Measurements from ENCODE around the gene NUP85.
"Not testable (repeated sequence)": the region's sequence is repeated elsewhere in the genome, so short reads cannot be mapped to it uniquely, and the experiment has no call there.

The NUP85 gene

DNA sequence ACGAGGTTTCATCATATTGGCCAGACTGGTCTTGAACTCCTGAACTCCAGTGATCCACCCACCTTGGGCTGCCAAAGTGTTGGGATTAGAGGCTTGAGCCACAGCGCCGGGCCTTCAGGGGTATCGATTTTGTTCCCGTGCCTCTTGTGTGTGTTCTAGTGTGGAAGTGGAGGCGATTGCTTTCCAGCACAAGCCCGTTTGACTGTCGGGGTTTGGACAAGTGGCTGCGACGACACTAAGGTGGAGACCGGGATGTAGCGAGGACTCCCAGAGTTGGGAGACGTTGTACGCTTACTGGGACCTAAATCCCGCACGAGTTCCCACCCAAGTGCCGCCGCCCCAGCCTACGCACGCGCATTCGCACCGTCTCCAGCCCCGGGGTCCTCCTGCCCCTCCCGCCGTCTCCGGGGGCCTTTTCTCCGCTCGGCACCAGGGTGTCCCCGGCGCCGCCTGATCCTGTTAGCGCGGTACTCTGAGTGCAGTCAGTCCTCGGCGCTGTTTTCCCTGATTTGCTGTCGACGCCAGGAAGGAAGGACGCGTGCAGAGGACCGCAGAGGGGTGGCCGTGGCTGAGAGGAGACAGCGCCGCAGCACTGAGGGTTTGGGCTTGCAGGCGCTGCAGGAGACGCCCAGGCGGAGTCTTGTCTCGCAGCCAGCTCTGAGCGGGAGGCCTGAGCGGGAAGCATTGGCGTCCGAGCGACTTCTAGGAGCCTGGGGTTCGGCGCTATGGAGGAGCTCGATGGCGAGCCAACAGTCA lies at the start of gene NUP85:
Gene NUP85 (plus strand): TSS at position 643 of the 756 bp plus-strand sequence. CDS start 83 bp downstream, at position 726.
- DNase-seq, result peak; percentile 79

DNA sequence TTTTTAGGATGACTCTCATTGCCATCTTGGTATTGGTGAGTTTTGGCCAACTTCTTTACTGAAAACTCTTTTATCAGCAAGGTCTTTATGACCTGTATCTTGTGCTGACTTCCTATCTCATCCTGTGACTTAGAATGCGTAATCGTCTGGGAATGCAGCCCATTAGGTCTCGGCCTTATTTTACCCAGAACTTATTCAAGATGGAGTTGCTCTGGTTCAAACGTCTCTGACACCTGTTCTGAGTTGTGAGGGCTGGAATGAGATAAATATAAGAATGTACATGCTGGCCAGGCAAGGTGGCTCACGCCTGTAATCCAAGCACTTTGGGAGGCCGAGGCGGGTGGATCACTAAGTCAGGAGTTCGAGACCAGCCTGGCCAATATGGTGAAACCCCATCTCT lies 47.0 kb upstream of the NUP85 start:
- not testable (repeated sequence) for DNase-seq

- DNase-seq, result no peak
These were observed 46.1 kb upstream of the NUP85 start for GRCh38 chr17:75159196-75160031.

- no peak for DNase-seq
These were observed 45.3 kb upstream of the NUP85 start for GRCh38 chr17:75160211-75160610.

- DNase-seq, result no peak
These were observed 42.4 kb upstream of the NUP85 start for GRCh38 chr17:75163074-75163473.

GRCh38 chr17:75164606-75165005 lies 40.9 kb upstream of the NUP85 start:
- not testable (repeated sequence) for DNase-seq

GRCh38 chr17:75168998-75169397 lies 36.5 kb upstream of the NUP85 start:
- DNase-seq, result no peak

DNA sequence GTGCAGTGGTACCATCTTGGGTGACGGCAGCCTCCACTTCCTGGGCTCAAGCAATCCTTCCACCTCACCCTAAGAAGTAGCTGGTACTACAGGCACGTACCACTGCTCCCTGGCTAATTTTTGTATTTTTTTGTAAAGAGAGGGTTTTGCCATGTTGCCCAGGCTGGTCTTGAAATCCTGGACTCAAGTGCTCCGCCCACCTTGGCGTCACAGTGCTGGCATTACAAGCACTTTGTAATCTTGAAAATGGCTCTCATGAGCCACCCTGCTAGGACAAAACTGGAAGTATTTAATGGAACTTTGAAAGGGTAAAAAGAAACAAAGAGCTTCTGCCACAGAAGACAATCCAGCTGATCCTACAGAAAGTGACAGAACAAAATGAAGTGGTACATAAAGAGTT lies 32.0 kb upstream of the NUP85 start:
- no peak for DNase-seq

DNA sequence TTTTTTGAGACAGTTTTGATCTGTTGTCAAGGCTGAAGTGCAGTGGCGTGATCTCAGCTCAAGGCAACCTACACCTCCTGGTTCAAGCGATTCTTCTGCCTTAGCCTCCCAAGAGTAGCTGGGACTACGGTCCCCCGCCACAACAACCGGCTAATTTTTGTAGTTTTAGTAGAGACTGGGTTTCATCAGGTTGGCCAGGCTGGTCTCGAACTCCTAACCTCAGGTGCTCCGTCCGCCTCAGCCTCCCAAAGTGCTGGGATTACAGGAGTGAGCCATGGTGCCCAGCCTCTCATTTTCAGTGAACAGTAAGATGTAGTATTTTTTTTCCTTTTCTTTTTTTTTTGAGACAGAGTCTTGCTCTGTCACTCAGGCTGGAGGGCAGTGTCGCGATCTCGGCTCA lies 30.5 kb upstream of the NUP85 start:
- no peak for DNase-seq

GRCh38 chr17:75176625-75177024 lies 28.9 kb upstream of the NUP85 start:
- no peak for DNase-seq

DNA sequence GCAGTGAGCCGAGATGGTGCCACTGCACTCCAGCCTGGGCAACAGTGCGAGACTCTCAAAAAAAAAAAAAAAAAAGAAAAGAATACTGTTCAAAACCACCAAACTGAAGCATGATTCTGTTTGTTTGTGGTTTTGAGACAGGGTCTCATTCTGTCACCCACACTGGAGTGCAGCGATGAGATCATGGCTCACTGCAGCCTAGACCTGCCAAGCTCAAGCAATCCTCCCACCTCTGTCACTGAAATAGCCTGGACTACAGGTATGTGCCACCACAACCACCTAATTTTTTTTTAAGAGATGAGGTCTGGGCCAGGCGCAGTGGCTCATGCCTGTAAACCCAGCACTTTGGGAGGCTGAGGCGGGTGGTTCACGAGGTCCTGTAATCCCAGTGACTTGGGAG lies 27.0 kb upstream of the NUP85 start:
- DNase-seq, result no peak

DNA sequence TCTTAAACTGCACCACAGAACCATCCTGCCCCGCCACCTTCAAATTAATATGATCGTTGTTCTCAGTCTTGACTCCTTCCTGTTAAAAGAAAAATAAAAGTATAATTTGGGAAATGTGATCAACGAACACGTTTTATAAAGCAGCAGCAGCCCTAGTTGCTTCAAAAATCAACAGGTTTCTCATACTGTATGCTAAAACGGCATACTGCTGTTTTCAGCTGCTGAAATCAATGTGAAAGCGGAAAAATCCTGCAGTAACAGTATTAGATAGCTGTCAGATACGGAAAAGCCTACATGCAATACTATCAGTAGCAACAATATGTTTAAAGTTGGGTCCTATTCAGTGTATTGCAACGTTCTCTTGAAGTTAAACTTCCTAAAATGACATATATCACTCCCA lies 24.4 kb upstream of the NUP85 start:
- no peak for DNase-seq

DNA sequence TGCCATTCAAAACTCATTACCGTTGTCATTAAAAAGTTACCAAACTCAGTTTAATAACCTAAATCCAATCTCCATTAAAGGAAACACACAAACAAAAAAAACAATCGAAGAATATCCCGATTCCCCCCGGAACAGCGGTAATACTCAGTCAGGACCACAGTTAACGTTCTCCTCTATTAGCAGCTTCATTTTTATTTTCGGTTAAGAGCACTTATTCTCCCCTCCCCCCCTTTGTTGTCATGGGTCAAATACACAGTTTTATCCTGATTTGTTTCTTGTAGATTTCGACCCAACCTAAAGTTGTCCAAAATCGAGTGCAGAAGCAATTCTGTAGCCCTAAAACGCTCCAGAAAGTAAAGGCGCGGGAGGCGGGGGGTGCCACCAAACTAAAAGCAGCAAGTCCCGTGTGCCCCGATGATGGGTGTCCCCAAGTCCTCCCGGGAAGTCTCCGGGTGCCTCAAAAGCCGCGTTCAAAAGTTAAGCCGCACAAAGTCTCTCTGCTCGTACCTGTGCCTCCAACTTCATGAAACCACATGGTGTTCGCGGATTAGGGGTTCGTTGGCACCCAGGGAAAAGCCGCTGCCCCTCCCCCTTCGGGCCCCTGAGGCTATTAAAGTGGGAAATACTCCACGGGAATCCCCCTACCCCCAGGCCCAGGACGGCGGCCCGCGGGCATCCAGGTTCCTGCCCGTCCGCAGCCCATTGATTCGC lies 23.7 kb upstream of the NUP85 start:
- DNase-seq, result no peak

DNA sequence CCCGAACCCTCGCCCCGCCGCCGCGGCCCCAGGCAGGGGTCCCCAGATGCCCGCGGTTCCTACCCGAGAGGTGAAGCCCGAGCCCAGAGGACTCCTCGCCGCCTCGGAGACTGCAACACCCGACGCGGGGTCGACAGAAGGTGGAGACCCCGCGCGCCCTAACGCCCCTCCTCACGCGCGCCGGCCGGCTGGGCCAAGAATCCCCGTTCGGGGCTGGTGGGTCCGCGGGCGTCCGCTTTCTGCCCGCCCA lies 23.2 kb upstream of the NUP85 start:
- no peak for DNase-seq

DNA sequence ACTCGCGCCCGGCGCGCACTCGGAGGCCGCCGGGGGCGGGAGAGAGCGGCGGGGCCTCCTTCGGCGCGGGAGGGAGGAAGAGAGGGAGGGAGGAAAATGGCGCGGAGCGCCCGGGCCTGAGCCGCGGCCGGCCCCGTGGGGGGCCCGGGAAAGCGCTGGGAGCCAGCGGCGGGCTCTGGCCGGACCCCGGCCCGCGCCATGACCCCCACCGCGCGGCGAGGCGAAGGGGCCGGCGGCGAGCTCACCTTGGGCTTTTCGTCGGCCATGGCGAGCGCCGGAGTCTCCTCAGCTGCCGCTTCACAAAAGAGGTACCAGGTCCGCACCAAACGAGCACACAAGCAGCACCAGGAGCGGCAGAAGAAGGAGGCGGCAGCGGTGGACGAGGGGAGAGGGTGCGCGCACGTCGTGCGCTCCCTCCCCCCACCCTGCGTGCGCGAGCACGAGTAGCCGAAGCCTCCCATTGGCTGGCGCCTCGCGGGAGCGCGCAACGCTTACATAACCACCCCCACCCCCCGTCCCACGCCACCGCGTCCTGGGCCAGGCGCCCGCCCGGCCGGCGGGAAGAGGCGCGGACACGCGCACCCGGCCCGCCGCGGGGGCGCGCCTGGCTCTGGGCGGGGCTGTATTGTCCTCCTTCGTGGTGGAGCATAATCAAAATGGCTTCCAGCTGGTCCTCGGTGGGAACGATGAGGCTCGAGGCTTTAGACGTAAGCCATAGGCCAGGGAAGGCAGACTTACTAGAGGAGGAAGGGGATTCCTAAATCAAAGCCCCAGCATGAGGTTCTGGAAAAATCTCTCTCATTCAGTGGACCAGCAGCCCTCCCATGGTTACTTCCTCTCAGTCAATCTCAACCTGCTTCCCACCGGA lies 22.7 kb upstream of the NUP85 start, which contains the start of gene SUMO2:
Gene SUMO2 (minus strand): TSS at position 391 of the 868 bp plus-strand sequence. CDS start 125 bp downstream, at position 266.
- DNase-seq, result peak; percentile 75

- no peak for DNase-seq
These were observed 21.2 kb upstream of the NUP85 start for GRCh38 chr17:75183999-75184884.

GRCh38 chr17:75188614-75189013 lies 16.9 kb upstream of the NUP85 start:
- DNase-seq, result no peak

DNA sequence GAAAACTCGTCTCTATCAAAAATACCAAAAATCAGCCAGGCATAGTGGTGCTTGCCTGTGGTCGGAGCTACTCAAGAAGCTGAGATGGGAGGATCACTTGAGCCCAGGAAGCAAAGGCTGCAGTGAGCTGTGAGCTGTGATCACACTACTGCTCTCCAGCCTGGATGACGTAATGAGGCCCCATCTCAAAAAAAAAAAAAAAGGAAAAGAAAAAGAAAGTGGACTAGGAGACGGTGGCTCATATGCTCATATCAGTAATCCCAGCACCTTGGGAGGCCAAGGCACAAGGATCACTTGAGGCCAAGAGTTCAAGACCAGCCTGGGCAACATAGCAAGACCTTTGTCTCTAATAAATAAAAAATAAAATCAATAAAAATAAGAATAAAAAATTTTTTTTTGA lies 13.9 kb upstream of the NUP85 start:
- DNase-seq, result no peak

- no peak for DNase-seq
These were observed 10.6 kb upstream of the NUP85 start for GRCh38 chr17:75194879-75195278.

DNA sequence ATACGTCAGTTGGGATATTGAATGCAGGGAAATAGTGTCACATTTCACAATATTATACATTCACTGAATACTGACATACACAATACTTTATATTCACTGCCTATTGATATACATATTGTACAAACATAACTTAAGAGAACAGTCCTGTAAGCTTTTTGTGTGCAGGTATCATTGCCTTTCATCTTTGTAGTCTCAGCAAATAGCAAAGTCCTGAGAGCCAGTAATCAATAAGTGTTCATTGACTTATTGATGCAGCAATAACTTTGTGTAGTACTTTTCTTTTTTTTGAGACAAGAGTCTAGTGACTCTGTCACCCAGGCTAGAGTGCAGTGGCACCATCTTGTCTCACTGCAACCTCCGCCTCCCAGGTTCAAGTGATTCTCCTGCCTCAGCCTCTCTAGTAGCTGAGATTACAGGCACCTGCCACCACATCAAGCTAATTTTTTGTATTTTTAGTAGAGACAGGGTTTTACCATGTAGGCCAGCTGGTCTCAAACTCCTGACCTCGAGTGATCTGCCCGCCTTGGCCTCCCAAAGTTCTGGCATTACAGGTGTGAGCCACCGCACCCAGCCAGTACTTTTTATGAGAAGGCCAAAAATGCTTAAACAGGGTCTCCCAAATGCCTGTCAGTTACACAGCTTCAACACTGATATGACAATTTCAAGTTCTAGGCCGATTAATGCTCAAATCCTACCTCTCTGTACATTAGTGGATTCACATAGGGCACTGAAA lies 5.4 kb upstream of the NUP85 start:
- DNase-seq, result no peak

DNA sequence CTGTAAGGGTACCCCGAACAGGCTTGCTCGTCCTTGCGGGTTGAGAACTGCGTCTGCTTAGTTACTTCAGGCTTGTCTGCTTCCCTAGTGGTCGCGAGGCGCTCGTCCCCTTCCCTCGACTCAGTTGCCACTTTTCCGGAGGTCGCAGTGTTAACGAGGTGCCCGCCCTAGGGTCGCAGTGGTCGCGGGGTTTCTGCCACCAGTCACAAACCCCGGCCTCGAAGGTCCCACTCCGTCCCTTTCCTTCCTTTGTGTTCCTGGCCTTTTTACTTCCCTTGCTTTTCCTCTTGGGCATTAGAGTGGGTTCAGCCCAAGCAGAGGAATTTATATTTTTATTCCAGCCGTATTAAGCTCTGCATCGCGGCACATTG lies 299 bp downstream of the NUP85 start:
- DNase-seq, result no peak
